GM18505 (cell line): Measurements from ENCODE around the gene RXFP2.

Experiments used
- ATAC-seq: cut with Tn5 transposase; IDR thresholded peaks from one replicate; pipeline ENCODE4 v1.9.1; 2021; ENCODE audit not compliant: unreplicated experiment
- POLR2A ChIP-seq: IDR thresholded peaks from 4 replicates; pipeline ENCODE4 v1.6.1; 2011; ENCODE audit warnings: borderline replicate concordance; ENCODE audit not compliant: insufficient read depth, insufficient read length; ENCODE audit errors: extremely low read depth

Gene RXFP2

DNA sequence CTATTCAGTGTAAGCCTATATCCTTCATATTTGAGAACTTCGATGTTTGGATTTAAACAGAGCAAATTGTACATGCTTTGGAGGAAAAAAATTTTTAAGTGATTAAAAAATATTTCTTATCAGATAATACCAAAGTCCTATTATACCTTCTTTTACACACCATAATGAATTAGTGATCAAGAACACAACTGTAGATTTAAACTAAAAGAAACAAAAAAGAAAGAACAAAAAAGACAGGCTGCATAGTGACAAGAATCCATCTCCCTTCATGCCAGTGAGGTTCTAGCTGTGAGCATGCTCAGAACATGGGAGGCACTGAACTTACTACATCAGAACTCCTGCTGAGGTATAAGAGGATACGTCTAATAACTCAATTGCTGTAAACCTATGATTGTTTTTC lies at the start of gene RXFP2:
Gene RXFP2, plus strand, starts transcription at position 301 of the 400 bp plus-strand sequence. Its CDS starts 87 bp downstream, at position 388.
- no peak for TF ChIP-seq POLR2A
- ATAC-seq = no peak

- ATAC-seq = no peak
- no peak for TF ChIP-seq POLR2A
Measured at GRCh38 chr13:31697290-31697689, 42.0 kb upstream of the RXFP2 start.

- TF ChIP-seq POLR2A = no peak
- ATAC-seq = no peak
Measured at GRCh38 chr13:31699650-31700049, 39.7 kb upstream of the RXFP2 start.

- no peak for ATAC-seq
- no peak for TF ChIP-seq POLR2A
Measured at GRCh38 chr13:31703780-31704179, 35.5 kb upstream of the RXFP2 start.

DNA sequence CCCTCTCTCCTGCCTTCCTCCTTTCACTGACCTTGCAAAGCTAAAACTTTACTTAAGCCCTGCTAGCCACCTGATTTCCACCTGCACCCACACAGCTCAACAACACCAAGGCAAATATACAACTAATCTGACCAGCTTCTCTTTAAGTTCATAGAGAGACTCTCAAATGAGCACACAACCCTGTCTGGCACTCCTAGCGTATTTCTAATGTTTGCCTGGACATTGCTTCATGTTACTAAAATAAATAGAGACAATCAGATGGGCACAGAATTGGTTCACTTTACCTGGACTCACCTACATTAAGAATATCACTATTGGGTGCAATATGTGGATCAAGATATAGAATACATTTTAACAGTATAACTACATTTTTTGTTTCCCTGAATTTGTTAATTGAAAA lies 33.2 kb upstream of the RXFP2 start:
- no peak for TF ChIP-seq POLR2A
- no peak for ATAC-seq

GRCh38 chr13:31717583-31717982 lies 21.7 kb upstream of the RXFP2 start:
- ATAC-seq = no peak
- no peak for TF ChIP-seq POLR2A

DNA sequence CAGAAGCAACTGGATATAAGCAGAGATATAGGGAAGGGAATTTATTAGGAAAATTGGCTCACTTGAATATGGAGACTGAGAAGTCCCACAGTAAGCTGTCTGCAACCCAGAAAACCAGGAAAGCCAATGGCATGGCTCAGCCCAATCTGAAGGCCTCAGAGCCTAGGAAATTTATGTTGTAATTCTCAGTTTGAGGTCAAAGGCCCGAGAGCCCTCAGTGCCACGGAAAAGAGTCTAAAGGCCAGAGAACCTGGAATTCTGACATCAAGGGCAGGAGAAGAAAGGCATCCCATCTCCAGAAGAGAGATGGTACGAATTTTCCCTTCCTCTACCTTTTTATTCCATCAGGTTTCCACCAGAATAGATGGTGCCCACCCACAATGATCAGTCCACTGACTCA lies 20.1 kb upstream of the RXFP2 start:
- no peak for ATAC-seq
- TF ChIP-seq POLR2A = no peak

DNA sequence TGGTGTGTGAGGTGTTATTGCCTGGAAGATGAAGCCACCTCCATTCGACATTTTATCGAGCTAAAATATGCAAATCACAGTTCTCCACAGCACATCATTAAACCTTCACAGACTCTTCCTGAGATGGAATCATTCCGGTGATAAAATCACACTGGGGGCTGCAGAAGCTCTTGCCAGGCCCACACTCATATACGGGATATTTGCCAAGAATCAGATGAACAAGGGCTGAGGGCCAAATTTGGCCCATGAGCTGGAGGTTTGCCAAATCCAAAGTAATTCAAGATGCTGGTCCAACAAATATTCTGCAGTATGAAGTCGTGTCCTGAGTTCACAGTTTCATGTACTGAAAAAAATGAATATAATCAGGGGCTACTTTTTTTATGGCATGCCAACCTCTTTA lies 16.7 kb upstream of the RXFP2 start:
- no peak for TF ChIP-seq POLR2A
- ATAC-seq = no peak

DNA sequence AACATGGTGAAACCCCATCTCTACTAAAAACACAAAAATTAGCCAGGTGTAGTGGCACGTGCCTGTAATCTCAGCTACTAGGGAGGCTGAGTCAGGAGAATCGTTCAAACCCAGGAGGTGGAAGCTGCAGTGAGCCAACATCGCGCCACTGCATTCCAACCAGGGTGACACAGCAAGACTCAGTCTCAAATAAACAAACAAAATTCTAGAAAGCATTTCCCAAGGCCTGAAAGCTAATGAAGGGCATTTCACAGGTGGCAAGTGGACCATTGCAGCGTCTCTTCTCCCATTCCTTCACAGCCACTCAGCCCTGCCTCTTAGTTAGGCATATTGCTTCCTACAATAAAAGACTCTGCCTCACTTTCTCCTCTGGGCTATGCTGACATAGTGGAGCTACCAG lies 13.5 kb upstream of the RXFP2 start:
- no peak for TF ChIP-seq POLR2A
- no peak for ATAC-seq

DNA sequence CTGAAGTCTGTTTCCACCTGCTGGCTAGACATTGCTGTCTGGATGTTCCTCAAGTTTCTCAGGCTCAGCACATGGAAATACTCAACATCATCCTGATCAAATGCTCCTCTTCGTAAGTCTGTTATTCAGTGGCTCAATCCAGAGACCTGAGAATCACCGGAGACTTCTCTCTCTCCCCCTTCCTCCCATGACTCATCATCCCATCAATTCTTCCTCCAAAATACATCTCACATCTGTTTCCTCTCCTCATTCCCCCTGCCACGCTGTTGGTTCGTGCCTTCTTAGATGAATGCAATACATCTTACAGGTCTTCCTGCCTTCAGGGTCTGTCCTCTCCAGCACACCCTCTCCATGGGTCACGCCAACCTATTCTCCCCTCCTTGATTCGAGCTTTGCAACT lies 7.4 kb upstream of the RXFP2 start:
- no peak for ATAC-seq
- no peak for TF ChIP-seq POLR2A

- no peak for TF ChIP-seq POLR2A
- no peak for ATAC-seq
Measured at GRCh38 chr13:31733066-31733465, 6.3 kb upstream of the RXFP2 start.

- TF ChIP-seq POLR2A = no peak
- no peak for ATAC-seq
Measured at GRCh38 chr13:31733647-31734046, 5.7 kb upstream of the RXFP2 start.

DNA sequence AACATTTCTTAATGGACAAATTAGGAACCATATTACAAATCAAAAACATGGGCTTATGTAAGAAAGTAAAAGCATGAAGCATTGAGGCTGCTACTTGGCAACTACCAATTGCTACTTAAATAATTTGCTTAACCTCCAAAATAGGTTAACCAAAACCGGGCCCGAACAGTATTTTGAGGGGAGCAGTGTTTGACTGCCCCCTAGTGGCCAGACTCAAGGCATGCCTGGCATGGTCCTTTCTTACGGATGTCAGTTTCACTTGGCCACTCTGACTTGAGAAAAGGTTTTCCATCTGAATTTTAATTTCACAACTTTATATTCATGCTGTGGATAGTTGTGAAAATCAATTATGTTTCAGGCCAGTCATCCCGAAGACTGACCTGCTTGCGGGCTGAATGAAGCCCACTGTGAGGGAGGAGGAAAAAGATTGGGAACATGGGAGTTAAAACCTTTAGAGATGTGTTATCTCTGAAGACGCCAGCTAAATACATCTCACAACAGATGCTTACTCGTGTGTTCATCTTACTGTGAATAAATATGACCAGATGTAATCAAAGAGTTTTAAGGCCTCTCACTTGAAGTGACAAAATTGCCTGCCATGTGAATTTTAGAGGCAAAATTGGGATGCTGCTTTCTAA lies 2.9 kb downstream of the RXFP2 start:
- TF ChIP-seq POLR2A = no peak
- ATAC-seq = peak; percentile 97

DNA sequence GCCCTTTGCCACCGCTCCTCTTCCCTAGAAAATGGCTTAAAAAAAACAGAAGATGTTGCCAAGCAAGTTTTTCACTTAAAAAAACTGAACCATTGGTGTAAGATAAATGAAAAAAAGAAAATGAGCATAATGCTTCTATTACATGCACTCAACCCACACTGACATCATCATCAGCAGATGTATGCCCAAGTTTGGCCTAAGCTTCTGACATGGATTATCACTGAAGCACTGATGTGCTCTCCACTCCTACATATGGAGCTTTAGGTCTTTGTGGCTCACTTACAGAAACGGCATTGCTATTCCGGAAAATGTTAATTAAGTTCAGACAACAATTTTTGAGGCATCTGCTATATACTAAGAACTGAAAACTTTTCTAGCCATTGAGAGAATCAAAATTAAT lies 8.0 kb downstream of the RXFP2 start:
- no peak for TF ChIP-seq POLR2A
- ATAC-seq = no peak

DNA sequence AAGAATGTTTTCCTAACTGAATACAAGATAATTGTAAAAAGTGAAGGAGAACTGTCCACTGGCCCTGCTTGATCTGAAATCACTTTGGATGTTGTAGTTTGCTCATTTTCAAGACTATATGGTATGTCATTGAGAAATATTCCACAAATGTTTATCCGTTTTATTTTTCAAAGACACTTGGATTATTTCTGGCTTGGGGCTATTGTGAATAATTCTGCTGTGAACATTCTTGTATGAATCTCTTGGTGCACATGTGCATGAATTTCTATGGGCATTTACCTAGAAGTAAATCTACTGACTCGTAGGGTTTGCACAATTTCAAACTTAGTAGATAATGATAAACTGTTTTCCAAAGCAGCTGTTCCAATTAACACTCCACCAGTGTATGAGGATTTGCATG lies 8.6 kb downstream of the RXFP2 start:
- no peak for ATAC-seq
- TF ChIP-seq POLR2A = no peak
